Thoracic aorta (tissue), 2 donors: ENCODE results near the gene SLC1A7. TPM values are rescaled to one million over a fixed set of nuclear protein-coding genes. Genes with fewer than 3 reads are reported as not detected.

Experiments
- ATAC-seq: fragments of 150-250 bp; one replicate; pipeline ENCODE4 v1.8.0; 2017; ENCODE audit warnings: low read depth; ENCODE audit not compliant: insufficient number of reproducible peaks, low FRiP score
- DNase-seq: peaks from one replicate; pipeline ENCODE4 v3.0.0-alpha.2; 2020; ENCODE audit warnings: low spot score
- H3K27ac ChIP-seq, 2 donors: fragments of 200-600 bp; sonication (generic); 1 replicate in 1 of 2; 2 replicates in 1 of 2; pipeline ENCODE4 v1.5.1; 2016; ENCODE audit warnings: mild to moderate bottlenecking in 2 of 2, moderate library complexity in 2 of 2
- H3K27me3 ChIP-seq: fragments of 200-600 bp; sonication (generic); replicated peaks from 2 replicates; pipeline ENCODE4 v1.6.0; 2016; ENCODE audit warnings: mild to moderate bottlenecking; ENCODE audit not compliant: insufficient read depth
- H3K36me3 ChIP-seq: fragments of 200-600 bp; sonication (generic); one replicate; pipeline ENCODE4 v1.5.1; 2016
- H3K4me1 ChIP-seq, 2 donors: fragments of 200-600 bp; sonication (generic); 1 replicate in 1 of 2; 2 replicates in 1 of 2; pipeline versions ENCODE4 v1.5.1 to v1.6.0; 2016; ENCODE audit warnings: low read depth in 2 of 2, mild to moderate bottlenecking in 1 of 2; ENCODE audit not compliant: control insufficient read depth in 1 of 2
- H3K4me3 ChIP-seq: fragments of 200-600 bp; sonication (generic); 2 replicates; pipeline ENCODE4 v1.5.1; 2016; ENCODE audit warnings: mild to moderate bottlenecking
- H3K9me3 ChIP-seq: fragments of 200-600 bp; sonication (generic); 2 replicates; pipeline ENCODE4 v1.5.1; 2016
- total RNA-seq, 2 donors: library from RNA; depleted of rRNA; stranded (reverse); fragments of >200 nt; gene quantifications; one replicate each; pipeline versions ENCODE4 v1.1.0 to v1.2.3, GENCODE V29; 2016
- TF ChIP-seq, protein P1 (sequence below): fragments of 200-600 bp; sonication (generic); IDR thresholded peaks from one replicate; pipeline ENCODE4 v1.5.1; 2019; ENCODE audit warnings: antibody characterized with exemption

SLC1A7 gene
- total RNA-seq, 2 donors from 2014 or later = 0.42 to 3.0 TPM

DNA sequence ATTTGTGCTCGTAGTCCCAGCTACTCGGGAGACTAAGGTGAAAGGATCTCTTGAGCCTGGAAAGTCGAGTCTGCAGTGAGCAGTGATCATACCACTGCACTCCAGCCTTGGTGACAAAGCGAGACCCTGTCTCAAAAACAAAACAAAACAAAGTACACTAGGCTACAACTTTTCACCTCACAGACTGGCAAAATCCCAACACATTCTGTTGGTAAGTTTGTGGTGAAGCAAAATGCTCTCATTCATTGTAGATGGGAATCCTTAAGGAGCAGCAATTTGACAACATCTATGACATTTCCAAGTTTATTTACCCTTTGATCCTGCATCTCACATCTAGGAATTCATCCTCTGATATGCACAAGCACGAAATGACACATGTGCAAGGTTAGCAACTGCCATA, 20.2 kb upstream of the SLC1A7 start:
- DNase-seq = no peak
- H3K27ac ChIP-seq = no peak overlapping the region
- no peaks in the 10 kb centered on the region for H3K27me3 ChIP-seq
- ATAC-seq = no peak
- no peaks in the 10 kb centered on the region for H3K36me3 ChIP-seq
- no peaks in the 10 kb centered on the region for H3K9me3 ChIP-seq
- no peak overlapping the region for H3K4me3 ChIP-seq
- no peaks in the 10 kb centered on the region for H3K4me1 ChIP-seq
- TF ChIP-seq, protein P1, sequence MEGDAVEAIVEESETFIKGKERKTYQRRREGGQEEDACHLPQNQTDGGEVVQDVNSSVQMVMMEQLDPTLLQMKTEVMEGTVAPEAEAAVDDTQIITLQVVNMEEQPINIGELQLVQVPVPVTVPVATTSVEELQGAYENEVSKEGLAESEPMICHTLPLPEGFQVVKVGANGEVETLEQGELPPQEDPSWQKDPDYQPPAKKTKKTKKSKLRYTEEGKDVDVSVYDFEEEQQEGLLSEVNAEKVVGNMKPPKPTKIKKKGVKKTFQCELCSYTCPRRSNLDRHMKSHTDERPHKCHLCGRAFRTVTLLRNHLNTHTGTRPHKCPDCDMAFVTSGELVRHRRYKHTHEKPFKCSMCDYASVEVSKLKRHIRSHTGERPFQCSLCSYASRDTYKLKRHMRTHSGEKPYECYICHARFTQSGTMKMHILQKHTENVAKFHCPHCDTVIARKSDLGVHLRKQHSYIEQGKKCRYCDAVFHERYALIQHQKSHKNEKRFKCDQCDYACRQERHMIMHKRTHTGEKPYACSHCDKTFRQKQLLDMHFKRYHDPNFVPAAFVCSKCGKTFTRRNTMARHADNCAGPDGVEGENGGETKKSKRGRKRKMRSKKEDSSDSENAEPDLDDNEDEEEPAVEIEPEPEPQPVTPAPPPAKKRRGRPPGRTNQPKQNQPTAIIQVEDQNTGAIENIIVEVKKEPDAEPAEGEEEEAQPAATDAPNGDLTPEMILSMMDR = no peak

DNA sequence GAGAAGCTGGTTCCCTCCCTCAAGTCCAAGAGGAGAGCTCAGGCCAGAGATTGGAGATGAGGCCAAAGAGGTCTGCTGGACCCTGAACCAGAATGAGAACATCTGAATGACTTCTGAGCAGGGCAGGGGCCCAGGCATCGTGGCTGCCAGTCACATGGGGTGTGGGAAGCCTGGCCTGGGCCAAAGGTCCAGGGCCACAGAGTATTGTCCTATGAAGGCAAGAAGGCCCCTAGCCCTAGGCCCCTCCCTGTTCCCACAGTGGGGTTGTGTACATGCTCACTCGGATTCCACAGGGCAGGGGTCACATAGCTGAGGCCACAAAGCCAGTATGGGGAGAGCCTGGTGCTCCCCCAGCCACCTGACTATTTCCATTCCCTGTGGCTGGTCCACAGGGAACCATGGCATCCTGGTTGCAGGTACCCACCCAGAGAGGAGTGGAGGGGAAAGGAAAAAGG, 18.5 kb upstream of the SLC1A7 start:
- H3K4me1 ChIP-seq = no peaks in the 10 kb centered on the region
- no peaks in the 10 kb centered on the region for H3K9me3 ChIP-seq
- TF ChIP-seq, protein P1 = no peak
- no peaks in the 10 kb centered on the region for H3K36me3 ChIP-seq
- ATAC-seq = no peak
- H3K4me3 ChIP-seq = no peak overlapping the region
- no peak overlapping the region for H3K27ac ChIP-seq
- H3K27me3 ChIP-seq = no peaks in the 10 kb centered on the region
- no peak for DNase-seq

DNA sequence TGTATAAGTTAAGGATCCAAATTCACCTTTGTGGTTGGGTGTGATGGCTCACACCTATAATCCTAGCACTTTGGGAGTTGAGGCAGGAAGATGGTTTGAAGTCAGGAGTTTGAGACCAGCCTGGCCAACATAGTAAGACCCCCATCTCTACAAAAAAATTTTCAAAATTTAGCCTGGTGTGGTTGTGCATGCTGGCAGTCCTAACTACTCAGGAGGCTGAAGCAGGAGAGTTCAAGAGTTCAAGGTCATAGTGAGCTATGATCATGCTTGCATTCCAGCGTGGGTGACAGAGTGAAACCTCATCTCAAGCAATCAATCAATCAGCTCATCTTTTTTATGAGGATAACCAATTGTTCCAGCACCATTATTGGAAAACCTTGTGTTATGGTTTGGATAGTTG, 16.5 kb upstream of the SLC1A7 start:
- TF ChIP-seq, protein P1 = no peak
- H3K9me3 ChIP-seq = no peaks in the 10 kb centered on the region
- no peak overlapping the region for H3K27ac ChIP-seq
- H3K4me1 ChIP-seq = no peaks in the 10 kb centered on the region
- ATAC-seq (no peak), DNase-seq (no peak)
- H3K4me3 ChIP-seq = no peak overlapping the region
- no peaks in the 10 kb centered on the region for H3K27me3 ChIP-seq
- no peaks in the 10 kb centered on the region for H3K36me3 ChIP-seq

DNA sequence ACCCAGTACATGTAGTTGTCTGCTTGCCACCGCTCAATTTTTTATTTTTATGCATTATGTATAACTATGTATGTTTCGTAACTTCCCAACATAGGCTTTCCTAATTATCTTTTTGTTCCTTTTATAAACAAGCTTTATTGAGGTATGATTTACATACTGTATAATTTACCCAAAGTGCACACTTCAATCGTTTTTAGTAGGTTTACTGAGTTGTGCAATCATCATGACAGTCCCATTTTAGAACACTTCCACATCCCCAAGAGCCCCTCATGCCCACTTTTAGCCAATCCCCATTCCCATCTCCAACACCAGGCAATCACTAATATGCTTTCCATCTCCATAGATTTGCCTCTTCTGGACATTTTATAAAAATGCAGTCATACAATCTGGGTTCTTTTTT, 14.3 kb upstream of the SLC1A7 start:
- H3K4me3 ChIP-seq = no peak overlapping the region
- no peak for ATAC-seq
- no peak for DNase-seq
- no peaks in the 10 kb centered on the region for H3K27me3 ChIP-seq
- no peaks in the 10 kb centered on the region for H3K36me3 ChIP-seq
- H3K4me1 ChIP-seq = no peaks in the 10 kb centered on the region
- H3K27ac ChIP-seq = no peak overlapping the region
- no peaks in the 10 kb centered on the region for H3K9me3 ChIP-seq
- TF ChIP-seq, protein P1 = no peak

DNA sequence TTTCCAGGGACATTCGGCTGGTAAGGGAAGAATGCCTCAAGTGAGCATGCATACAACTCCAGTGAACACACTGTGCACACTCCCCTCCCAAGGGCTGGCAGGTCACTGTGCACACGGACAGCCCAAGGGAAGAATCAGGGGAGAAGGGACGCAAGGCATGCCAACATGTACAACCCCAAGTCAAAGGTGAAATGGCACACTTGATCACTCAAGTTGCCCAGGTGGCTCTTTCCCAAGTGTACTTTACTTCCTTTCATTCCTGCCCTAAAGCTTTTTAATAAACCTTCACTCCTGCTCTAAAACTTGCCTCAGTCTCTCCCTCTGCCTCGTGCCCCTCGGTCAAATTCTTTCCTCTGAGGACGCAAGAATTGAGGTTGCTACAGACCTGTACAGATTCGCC, 13.5 kb upstream of the SLC1A7 start:
- Histone ChIP-seq H3K27ac (no peak overlapping the region), H3K4me1 (no peaks in the 10 kb centered on the region), H3K36me3 (no peaks in the 10 kb centered on the region), H3K4me3 (no peak overlapping the region), H3K9me3 (no peaks in the 10 kb centered on the region), H3K27me3 (no peaks in the 10 kb centered on the region)
- TF ChIP-seq, protein P1 = no peak
- DNase-seq (no peak), ATAC-seq (no peak)
